Stimulated activated CD8-positive, alpha-beta memory T cell treated with anti-CD3 and anti-CD28 coated beads, Interleukin-4, amount 100 ng/mL, for 48 hours (primary cell): ENCODE results near the gene HAND1.
A peak's percentile ranks its signal among the peaks of the same experiment; 100 is the strongest.

ENCODE experiments used
- DNase-seq: peaks from one replicate; pipeline ENCODE4 v3.0.0-alpha.2; 2020

The HAND1 gene

GRCh38 chr5:154477382-154478223 lies 424 bp downstream of the HAND1 start:
- DNase-seq = no peak

GRCh38 chr5:154476354-154477205 lies 1.4 kb downstream of the HAND1 start:
- DNase-seq = no peak

- no peak for DNase-seq
Measured at GRCh38 chr5:154475591-154476353, 2.3 kb downstream of the HAND1 start.

GRCh38 chr5:154474396-154475334 lies 3.4 kb downstream of the HAND1 start:
- DNase-seq = no peak

- no peak for DNase-seq
Measured at GRCh38 chr5:154473581-154474283, 4.3 kb downstream of the HAND1 start.

GRCh38 chr5:154472871-154473580 lies 5.0 kb downstream of the HAND1 start:
- DNase-seq = no peak

GRCh38 chr5:154470947-154471870 lies 6.8 kb downstream of the HAND1 start:
- no peak for DNase-seq

GRCh38 chr5:154470137-154470536 lies 7.9 kb downstream of the HAND1 start:
- no peak for DNase-seq

- DNase-seq = peak; percentile 93
Measured at GRCh38 chr5:154467655-154468354, 10.2 kb downstream of the HAND1 start.

GRCh38 chr5:154466671-154467070 lies 11.4 kb downstream of the HAND1 start:
- DNase-seq = no peak

GRCh38 chr5:154466147-154466546 lies 11.9 kb downstream of the HAND1 start:
- DNase-seq = no peak

- no peak for DNase-seq
Measured at GRCh38 chr5:154465169-154465568, 12.9 kb downstream of the HAND1 start.

GRCh38 chr5:154464438-154464837 lies 13.6 kb downstream of the HAND1 start:
- DNase-seq = no peak

GRCh38 chr5:154461531-154461930 lies 16.5 kb downstream of the HAND1 start:
- DNase-seq = no peak

GRCh38 chr5:154460172-154460571 lies 17.9 kb downstream of the HAND1 start:
- DNase-seq = no peak

- no peak for DNase-seq
Measured at GRCh38 chr5:154459015-154459414, 19.0 kb downstream of the HAND1 start.

- DNase-seq = no peak
Measured at GRCh38 chr5:154456540-154456939, 21.5 kb downstream of the HAND1 start.

- DNase-seq = no peak
Measured at GRCh38 chr5:154455585-154455984, 22.4 kb downstream of the HAND1 start.

GRCh38 chr5:154451957-154452356 lies 26.1 kb downstream of the HAND1 start:
- no peak for DNase-seq
